Activated T-cell treated with anti-CD3 and anti-CD28 coated beads for 4 hours (primary cell): ENCODE data around the gene IRS2.
A peak's percentile ranks its signal among the peaks of the same experiment; 100 is the strongest.

Experiments used
- DNase-seq: peaks from one replicate; pipeline ENCODE4 v3.0.0-alpha.2; 2020

The IRS2 gene

DNA sequence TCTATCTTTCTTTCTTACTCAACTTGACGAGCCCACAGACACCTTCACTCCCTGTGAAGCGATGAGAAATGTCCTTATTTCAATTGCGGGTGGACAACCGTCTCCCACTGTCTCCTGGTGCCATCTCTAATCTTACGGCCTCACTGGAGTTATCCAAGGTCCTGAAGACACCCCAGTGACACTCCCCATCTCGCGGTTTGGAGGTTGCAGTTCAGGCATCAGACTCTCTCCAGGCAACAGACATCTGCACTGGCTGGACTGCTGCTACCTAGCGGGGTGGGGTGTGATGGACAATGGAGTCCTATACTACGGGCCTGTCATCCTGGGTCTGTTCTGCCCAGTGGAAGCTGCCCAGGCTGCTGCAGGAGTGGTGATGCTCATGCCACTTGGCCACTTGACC is 18.3 kb upstream of the IRS2 start:
- no peak for DNase-seq

DNA sequence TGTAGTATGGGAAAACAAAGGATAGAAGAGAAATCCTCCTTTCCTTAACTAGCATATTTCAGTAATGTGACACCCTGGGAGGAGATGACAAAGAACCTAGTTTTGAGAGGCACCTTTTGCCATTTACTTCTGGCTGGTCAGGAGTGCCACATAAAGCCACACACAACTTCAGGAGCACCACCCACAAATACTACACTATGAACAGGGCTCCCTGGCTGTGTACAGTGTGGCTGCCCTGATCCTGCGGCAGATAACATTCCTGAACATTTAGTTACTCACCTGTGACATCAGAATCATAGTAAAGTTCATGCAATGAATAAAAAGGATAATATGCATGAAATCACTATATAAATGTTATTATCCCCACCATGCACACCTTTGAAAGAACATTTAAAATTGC is 17.4 kb upstream of the IRS2 start:
- no peak for DNase-seq

DNA sequence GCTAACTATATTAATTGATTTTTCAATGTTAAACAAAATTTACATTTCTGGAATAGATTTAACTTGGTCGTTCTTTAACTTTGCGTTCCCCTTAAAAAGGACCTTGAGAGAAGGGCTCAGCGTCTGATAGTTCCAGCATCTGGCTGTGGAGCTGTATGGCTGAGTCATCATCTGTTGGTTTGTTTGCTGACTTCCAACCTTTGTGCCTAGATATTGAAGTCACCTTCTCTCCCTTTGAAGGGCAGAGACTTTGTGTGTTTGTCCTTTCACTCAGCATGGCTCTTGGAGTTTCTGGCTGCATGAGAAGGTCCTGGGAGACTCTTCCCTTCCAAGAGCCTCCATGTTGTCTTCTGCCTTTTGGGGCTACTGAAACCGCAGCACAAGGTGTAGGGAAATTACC is 16.6 kb upstream of the IRS2 start:
- DNase-seq: no peak

DNA sequence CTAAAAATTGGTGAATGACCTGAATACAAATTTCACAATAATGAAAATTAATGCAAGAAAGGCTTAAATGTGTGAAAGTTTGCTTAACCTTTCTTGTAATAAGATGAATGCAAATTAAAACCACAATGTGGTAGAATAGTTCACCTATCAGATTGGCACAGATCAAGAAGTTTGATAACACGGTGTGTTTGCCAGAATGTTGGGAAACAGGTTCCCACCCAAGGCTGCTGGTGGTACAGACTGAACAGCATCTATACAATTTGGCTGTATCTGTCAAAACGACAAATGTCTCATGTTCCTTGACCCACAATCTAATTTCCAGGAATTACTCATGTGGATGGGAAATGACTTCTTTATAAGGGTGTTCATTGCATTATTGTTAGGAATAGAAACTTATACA is 8.6 kb upstream of the IRS2 start:
- no peak for DNase-seq

DNA sequence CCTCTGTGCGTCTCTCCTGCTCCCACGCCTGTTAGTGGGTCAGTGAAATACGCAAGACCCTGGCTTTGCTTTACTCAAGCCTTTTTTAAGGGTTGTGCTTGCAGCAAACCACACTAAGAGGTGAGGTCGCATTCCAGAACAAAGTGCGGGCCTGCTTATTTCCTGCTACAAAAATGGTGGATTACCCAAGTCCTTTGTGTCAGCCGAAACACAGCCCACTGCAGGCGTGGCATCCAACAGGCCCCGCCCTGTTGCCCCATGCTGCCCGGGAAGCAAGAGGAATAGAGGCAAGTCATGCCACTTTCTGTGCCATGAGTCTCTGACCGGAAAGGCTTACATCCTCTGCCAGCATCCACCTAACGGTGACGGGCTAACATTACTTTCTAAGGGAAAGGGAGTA is 7.7 kb upstream of the IRS2 start:
- DNase-seq: no peak

DNA sequence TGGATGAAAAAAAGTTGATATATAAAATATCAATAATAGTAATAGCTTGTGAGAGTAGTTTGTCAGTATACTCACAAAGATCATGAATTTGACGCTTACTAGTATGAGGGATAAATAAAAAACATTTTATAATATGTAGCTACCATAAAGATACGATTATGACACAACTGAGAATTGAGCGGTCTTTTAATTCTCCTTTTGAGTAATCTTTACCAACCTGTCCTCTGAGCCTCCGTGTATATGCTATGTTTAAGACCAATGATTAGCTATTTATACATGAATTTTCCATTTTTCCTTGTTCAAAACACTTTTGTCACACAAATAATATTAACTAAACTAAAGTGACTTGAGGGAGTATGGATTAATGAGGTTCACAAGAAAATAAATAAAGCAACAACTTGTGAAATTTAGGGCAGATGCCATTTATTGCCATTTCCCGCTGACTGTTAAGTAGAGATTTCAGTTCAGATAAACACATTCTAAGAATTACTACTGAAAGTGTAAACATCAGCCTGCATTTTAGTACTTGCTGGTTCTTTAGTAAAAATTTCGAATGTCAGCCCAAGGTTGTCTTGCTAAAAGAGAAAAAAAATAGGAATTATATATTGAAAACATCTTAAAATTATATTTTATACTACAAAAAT is 6.2 kb upstream of the IRS2 start:
- DNase-seq: no peak

DNA sequence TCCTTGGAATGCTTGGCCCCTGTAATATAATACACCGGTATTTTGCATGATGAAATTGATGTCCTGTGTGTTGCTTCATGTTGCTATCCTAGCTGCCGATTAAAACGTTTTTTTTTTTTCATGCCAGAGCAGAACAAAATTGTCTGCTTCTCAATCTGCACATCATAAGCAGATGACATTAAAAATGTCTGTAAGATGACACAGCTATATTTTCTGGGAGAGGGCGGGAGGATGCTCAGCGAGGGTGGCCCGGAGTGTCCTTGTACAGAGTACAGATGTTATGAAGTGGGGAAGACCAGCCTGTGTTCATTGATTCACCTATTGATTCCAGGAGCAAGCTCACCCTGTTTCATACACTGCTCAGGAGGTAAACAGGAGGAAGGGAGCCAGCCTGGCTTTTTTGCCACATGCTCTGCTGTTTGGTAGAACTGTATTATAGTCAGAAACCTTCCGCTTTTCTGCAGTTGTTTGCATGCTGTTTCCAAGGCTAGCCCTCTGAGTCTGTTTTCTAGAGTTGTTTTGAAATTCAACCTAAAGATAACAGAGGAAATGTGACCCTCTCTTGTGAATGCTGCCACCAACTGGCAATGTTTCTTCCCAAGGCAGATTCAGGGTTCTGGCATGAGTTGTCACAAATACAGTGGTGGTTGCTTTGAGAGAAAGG is 4.7 kb upstream of the IRS2 start:
- no peak for DNase-seq

DNA sequence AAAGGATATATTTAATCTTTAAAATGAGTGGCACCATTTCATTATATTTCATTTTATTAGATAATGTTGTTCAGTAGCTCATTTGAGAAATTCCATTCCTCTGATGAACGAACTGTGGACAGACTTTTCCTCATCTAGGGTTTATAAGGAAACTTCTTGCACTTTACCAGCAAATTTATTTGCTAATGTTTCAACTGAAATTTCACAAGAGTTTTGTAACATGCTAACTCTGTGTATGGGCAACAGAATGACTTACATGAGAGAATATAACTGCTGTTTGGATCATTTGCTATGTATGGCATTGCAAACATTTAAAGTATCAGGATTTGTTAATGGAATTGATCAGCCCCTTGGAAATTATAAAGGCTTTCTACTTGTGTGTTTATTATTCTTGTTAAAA is 3.7 kb upstream of the IRS2 start:
- DNase-seq: no peak

DNA sequence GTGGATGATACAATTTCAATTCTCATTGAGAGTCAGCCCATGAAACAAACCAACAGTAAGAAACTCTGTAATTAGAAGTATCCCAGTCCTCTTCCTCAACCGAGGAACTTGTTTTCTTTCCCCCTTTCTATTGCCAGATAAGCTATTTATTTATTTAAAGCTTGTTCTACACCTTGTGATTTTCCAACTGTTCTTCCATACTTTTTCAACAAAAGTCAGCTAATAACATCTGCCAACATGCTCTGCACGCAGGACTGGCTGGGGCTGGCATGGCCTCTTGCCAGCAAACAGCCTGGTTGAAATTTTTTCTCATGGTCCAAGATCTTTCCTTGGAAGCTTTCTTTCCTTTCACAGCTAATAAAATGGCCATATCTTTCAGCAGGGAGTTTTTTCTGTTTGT is 2.9 kb upstream of the IRS2 start:
- no peak for DNase-seq

DNA sequence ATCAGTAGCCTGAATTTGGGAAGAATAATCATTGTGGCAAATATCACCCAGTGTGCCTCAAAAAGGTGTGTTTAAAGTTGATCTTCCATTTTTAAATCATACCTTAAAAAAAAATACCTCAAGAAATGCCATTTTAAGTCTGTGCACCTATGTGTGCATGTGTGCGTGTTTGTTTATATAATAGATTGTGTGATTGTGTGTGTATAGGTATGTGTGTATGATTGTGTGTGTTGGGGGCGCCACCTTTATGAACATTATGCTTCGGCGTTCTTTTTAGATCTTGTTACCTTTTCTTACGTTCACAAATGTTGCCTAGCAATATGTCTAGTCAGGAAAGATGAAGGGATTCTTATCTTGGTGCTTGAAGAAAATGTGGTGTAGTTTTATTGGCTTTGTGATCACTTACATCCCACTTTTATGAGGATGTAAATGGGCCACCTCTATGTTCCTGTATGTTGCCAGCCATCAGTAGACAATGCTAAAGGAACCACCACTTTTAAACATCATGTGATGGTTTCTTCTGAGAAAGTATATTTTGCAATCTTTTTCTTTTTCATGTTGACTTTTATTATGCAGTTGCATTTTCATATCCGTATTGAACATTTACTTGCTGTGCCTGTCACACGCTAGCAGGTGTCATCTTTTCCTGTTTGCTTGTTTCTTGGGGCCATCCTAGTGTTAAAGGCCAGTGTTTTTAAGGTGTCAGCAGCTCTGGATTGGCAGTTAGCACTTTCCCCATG is 2.2 kb upstream of the IRS2 start:
- no peak for DNase-seq

DNA sequence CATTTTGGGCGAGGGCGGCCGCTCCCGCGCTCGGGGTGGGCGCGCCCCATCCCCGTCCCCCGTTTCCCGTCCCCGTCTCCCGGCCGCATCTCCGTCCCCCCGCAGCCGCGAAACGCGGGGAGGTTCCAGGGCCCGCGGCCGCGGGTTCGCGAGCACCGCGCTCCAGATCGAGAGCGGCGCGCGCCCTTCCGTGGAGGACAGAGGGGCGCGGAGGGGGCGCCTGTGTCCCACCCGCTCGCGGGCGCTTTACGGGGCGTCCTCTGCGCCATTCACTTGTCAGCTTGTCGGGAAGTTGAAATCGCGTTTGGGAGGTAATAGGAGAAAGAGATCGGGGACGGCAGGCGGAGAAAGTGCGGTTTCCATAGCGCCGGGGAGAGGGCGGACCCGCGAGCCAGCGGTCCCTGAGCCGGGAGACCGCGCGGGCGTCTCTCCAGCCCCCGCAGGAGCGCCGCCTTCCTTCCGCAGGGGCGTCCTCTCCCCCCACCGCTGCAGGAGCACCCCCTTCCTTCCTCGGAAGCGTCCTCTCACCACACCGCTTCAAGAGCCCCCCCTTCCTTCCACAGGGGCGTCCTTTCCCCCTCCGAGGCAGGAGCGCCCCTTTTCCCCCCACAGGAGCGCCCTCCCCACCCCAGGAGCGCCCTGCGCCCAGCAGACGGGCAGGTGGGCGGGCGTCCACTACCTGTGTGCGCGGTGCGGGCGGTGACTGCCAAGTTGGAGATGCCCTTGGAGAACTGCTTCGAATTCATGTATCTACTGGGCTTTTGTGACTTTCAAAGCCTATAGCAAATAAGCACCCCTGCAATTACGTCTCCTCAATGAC is 962 bp upstream of the IRS2 start:
- no peak for DNase-seq

DNA sequence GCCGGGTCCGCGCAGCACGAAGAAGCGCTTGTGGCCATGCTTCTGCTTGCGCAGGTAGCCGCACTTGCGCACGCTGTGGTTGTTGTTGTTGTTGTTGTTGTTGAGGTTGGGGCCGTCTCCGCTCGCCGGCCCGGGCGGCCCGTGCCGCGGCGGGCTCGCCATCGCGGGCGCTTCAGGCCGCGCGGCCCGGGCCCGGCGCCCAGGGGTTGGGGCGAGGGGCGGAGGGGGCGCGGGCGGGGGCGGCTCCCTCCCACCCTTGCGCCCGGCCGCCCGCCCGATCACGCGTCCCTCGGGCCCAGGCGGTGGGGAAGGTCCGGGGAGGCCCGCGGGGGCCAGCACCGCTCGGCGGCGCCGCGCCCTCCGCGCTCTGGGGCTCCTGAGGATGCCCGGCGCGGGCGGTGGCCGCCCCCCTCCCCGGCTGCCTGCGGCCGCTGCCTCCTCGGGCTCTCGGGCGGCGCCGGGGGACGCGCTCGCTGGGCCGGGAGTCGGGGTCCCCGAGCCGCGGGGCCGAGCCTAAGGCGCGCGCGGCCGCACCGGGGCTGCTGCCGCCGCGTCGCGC is 412 bp downstream of the IRS2 start:
- DNase-seq: no peak

DNA sequence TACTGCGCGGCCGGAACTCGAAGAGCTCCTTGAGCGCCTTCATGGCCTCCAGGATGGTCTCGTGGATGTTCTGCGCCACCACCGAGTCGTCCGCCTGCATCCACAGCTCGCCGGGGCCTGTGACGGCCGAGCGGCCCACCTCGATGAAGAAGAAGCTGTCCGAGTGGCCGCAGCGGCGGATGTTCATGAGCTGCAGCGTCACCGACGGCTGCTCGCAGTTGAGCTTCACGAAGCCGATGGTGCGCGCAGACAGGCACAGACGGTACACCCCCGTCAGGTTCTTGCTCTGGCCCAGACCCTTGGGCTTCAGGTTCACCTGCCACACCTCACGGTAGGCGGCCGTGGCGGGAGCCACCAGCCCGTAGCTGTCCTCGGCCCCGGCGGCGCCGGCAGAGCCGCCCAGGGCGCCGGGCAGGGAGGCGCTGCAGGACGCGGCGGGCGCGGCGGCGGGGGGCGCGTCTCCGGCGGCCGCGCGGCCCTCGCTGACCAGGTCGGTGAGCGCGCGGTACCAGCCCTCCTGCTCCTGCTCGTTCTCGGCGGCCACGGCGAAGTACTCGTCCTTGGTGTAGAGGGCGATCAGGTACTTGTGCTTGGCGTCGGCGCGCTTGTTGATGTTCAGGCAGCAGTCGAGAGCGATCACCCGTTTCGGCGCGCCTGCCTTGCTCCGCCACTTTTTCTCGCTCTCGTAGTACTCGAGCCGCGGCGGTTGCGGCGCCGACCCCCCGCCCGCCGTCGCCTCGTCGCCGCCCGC is 1.1 kb downstream of the IRS2 start:
- no peak for DNase-seq

DNA sequence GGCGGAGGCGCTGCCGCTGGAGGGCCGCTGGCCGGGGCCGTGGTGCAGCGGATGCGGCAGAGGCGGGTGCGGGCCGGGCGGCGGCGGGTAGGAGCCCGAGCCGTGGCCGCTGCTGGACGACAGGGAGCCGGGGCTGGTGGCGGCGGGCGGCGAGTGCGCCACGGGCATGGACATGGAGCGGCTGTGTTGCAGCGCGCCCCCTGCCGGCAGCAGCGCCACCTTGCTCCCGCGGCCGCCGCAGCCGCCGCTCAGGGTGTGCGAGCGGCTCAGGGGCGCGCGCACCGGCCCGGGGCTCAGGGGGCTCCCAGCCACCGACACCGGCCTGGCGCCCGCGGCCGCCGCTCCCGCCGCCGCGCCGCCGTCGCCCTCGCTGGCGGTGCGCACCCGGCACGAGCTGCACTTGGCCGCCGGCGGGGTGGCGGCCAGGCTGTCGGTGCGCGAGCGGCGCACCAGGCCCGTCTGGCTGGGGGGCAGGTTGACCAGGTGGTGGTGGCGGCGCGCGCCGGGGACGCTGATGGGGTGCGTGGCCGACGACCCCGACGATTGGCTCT is 1.7 kb downstream of the IRS2 start:
- peak; percentile 53 for DNase-seq

DNA sequence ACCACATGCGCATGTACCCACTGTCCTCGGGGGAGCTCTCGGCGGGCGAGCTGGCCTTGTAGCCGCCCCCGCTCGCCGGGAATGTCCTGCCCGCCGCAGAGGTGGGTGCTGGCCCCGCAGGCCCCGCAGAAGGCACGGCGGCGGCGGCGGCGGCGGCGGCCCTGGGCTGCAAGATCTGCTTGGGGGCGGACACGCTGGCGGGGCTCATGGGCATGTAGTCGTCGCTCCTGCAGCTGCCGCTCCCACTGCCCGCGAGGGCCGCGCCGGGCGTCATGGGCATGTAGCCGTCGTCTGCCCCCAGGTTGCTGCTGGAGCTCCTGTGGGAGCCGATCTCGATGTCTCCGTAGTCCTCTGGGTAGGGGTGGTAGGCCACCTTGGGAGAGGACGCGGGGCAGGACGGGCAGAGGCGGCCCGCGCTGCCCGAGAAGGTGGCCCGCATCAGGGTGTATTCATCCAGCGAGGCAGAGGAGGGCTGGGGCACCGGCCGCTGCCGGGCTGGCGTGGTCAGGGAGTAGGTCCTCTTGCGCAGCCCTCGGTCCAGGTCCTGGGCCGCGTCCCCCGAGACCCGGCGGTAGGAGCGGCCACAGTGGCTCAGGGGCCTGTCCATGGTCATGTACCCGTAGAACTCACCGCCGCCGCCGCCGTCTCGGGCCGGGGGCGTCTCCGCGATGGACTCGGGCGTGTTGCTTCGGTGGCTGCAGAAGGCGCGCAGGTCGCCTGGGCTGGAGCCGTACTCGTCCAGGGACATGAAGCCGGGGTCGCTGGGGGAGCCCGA is 2.4 kb downstream of the IRS2 start:
- no peak for DNase-seq

DNA sequence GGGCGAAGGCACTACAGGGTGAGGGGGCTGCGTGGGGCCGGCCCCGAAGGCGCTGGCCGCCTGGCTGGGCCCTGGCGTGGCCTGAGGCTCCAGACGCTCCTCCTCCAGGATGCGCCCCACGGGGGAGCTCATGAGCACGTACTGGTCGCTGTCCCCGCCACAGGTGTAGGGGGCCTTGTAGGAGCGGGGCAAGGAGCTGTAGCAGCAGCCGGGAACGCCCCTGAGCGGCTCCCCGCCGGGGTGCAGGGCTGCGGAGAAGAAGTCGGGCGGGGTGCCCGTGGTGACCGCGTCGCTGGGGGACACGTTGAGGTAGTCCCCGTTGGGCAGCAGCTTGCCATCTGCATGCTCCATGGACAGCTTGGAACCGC is 3.0 kb downstream of the IRS2 start:
- DNase-seq: no peak

DNA sequence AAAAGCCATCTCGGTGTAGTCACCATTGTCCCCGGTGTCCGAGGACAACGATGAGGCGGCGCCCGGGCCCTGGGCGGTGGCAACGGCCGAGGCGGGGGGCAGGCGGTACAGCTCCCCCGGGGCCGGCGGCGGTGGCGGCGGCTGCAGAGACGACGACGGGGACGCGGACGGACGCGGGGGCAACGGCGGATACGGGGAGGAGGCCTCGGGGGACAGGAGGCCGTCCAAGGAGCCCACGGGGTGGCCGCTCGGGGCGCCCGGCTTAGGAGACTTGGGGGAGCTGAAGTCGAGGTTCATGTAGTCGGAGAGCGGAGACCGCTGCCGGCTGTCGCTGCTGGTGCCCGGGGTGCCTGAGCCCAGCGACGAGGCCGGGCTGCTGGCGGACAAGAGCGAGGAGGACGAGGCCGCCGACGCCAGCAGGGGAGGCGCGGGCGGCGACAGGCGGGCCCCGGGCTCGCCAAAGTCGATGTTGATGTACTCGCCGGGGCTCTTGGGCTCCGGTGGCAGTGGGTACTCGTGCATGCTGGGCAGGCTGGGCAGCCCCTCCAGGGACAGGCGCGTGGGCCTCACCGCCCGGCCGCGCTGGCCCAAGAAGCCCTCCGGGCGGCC is 3.5 kb downstream of the IRS2 start:
- no peak for DNase-seq

DNA sequence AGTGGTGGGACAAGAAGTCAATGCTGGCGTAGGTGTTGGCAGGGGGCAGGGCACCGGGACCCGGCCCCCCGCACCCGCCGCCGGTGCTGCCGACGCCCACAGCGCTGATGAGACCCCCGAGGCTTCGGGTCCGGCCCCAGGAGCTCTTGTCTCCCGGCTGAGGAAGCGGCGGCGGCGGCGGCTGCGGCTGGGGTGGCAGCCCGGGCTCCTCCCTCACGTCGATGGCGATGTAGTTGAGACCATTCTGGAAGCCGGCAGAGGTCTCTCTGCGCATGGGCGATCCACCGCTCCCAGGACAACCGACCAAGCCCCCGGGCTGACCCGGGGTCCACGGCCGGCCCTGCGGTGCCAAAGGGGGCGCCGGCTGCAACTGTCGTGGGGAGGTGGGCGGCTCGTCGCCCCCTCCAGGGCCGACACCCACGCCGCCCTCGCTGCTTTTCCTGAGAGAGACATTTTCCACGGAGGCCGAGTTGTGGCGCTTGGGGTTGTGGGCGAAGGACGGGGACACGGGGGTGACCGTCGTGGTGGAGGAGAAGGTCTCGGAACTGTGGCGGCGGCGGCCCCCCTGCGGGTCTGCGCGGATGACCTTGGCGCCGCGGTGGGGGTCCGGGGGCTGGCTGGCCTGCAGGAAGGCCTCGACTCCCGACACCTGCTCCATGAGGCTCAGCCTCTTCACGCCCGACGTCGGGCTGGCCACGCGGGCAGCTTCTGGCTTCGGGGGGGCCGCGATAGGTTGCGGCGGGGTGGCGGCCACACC is 4.1 kb downstream of the IRS2 start:
- no peak for DNase-seq

DNA sequence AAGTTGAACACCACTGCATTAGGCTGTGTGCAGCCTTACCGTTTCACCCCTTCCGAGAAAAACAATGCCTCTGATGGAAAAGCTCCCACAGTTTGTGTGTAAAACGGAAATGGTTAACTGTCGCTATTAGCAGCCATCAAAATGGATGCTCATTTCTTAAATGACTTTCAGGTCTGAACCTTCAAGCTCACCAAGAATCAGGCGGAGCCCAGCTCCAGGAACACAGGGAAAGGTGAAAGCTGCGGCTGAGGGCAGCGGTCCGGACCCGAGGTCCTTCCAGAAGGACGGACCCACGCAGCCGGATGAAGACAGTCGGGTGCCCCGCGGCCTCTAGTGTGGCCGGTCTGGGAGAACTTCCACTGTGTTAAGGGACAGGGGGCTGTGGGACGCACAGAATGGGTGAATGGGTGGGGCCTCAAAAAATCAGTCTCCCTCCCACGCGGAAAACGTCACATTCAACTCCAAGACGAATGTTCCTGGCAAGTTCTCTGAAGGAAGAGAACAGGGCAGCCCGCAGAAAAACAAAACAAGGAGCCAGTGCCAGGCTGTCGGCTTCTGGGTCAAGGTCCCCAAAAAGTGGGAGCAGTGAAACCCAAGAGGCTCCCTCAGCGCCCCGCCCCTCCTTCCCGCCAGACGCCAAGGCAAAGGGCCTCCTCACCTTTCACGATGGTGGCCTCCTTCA is 4.9 kb downstream of the IRS2 start:
- no peak for DNase-seq
